ENCODE measurements around the gene FH.

Gene FH

GRCh38 chr1:241551759-241552638, 32.4 kb upstream of the FH start:
- no peaks in the 10 kb centered on the region for H3K9me3 ChIP-seq (ENCODE audit: control insufficient read depth, insufficient read depth, low read depth, low read length)
- POLR2A ChIA-PET = no interaction called here
- H3K4me3 ChIP-seq (ENCODE audit: low read depth, low read length) = no peak overlapping the region
- CTCF ChIA-PET = no interaction called here
- no peaks in the 10 kb centered on the region for H3K4me1 ChIP-seq (ENCODE audit: control insufficient read depth, insufficient read depth, low read length)
- TF ChIP-seq ZBTB21 (tag by site-specific recombination; IDR thresholded peaks at IDR 0.05) = no peak
- TF ChIP-seq ZNF544 (tag by site-specific recombination; IDR thresholded peaks at IDR 0.05) = no peak
- H3K36me3 ChIP-seq (ENCODE audit: control insufficient read depth in 2 of 2, insufficient read depth in 1 of 2, low read length in 2 of 2) = no peaks in the 10 kb centered on the region
- no peak overlapping the region for H3K27ac ChIP-seq (ENCODE audit: extremely low read depth, low read depth, low read length)

- Histone ChIP-seq H3K4me1 (ENCODE audit: control insufficient read depth, insufficient read depth, low read length) (no peaks in the 10 kb centered on the region), H3K4me3 (ENCODE audit: low read depth, low read length) (no peak overlapping the region), H3K9me3 (ENCODE audit: control insufficient read depth, insufficient read depth, low read depth, low read length) (no peaks in the 10 kb centered on the region), H3K27ac (ENCODE audit: extremely low read depth, low read depth, low read length) (no peak overlapping the region), H3K36me3 (ENCODE audit: control insufficient read depth in 2 of 2, insufficient read depth in 1 of 2, low read length in 2 of 2) (no peaks in the 10 kb centered on the region)
- CTCF ChIA-PET = no interaction called here
- TF ChIP-seq ZNF155 (tag by site-specific recombination; IDR thresholded peaks at IDR 0.05) = no peak
- no peak for TF ChIP-seq ZNF426 (tag by site-specific recombination; IDR thresholded peaks at IDR 0.05)
- no peak for TF ChIP-seq ELK4 (IDR thresholded peaks at IDR 0.05; ENCODE audit: borderline replicate concordance, low read depth, low read length)
- no peak for TF ChIP-seq ZNF664 (tag by site-specific recombination; IDR thresholded peaks at IDR 0.05)
- TF ChIP-seq ZNF324 (tag by site-specific recombination; IDR thresholded peaks at IDR 0.05) = no peak
- TF ChIP-seq MYNN (tag by site-specific recombination; IDR thresholded peaks at IDR 0.05; ENCODE audit: borderline replicate concordance) = no peak
- no peak for TF ChIP-seq YY2 (tag by site-specific recombination; IDR thresholded peaks at IDR 0.05)
- TF ChIP-seq, protein P1, sequence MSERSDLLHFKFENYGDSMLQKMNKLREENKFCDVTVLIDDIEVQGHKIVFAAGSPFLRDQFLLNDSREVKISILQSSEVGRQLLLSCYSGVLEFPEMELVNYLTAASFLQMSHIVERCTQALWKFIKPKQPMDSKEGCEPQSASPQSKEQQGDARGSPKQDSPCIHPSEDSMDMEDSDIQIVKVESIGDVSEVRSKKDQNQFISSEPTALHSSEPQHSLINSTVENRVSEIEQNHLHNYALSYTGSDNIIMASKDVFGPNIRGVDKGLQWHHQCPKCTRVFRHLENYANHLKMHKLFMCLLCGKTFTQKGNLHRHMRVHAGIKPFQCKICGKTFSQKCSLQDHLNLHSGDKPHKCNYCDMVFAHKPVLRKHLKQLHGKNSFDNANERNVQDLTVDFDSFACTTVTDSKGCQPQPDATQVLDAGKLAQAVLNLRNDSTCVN (tag by site-specific recombination; optimal IDR thresholded peaks at IDR 0.05) = no peak
- TF ChIP-seq MEIS1 (CRISPR knock-in tag; IDR thresholded peaks at IDR 0.05; ENCODE audit: borderline replicate concordance) = no peak
- TF ChIP-seq ZNF555 (tag by site-specific recombination; conservative IDR thresholded peaks at IDR 0.05) = no peak
- TF ChIP-seq ZNF416 (tag by site-specific recombination; IDR thresholded peaks at IDR 0.05) = no peak
- TF ChIP-seq, protein P2, sequence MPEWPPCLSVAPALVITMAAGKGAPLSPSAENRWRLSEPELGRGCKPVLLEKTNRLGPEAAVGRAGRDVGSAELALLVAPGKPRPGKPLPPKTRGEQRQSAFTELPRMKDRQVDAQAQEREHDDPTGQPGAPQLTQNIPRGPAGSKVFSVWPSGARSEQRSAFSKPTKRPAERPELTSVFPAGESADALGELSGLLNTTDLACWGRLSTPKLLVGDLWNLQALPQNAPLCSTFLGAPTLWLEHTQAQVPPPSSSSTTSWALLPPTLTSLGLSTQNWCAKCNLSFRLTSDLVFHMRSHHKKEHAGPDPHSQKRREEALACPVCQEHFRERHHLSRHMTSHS (tag by site-specific recombination; IDR thresholded peaks at IDR 0.05) = no peak
- TF ChIP-seq ZNF610 (tag by site-specific recombination; IDR thresholded peaks at IDR 0.05; ENCODE audit: borderline replicate concordance) = no peak
- no peak for TF ChIP-seq ZNF629 (tag by site-specific recombination; IDR thresholded peaks at IDR 0.05)
- POLR2A ChIA-PET = no interaction called here
These were observed 30.8 kb upstream of the FH start for GRCh38 chr1:241550318-241550717.

- CTCF ChIA-PET = no interaction called here
- POLR2A ChIA-PET = no interaction called here
- TF ChIP-seq PRDM4 (tag by site-specific recombination; IDR thresholded peaks at IDR 0.05) = no peak
- TF ChIP-seq, protein P3, sequence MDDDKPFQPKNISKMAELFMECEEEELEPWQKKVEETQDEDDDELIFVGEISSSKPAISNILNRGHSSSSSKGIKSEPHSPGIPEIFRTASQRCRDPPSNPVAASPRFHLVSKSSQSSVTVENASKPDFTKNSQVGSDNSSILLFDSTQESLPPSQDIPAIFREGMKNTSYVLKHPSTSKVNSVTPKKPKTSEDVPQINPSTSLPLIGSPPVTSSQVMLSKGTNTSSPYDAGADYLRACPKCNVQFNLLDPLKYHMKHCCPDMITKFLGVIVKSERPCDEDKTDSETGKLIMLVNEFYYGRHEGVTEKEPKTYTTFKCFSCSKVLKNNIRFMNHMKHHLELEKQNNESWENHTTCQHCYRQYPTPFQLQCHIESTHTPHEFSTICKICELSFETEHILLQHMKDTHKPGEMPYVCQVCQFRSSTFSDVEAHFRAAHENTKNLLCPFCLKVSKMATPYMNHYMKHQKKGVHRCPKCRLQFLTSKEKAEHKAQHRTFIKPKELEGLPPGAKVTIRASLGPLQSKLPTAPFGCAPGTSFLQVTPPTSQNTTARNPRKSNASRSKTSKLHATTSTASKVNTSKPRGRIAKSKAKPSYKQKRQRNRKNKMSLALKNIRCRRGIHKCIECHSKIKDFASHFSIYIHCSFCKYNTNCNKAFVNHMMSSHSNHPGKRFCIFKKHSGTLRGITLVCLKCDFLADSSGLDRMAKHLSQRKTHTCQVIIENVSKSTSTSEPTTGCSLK (tag by site-specific recombination; IDR thresholded peaks at IDR 0.05) = no peak
- TF ChIP-seq ZBTB21 (tag by site-specific recombination; IDR thresholded peaks at IDR 0.05) = no peak
- TF ChIP-seq ZNF394 (tag by site-specific recombination; IDR thresholded peaks at IDR 0.05; ENCODE audit: borderline replicate concordance) = no peak
- TF ChIP-seq ZNF362 (tag by site-specific recombination; IDR thresholded peaks at IDR 0.05) = no peak
- no peak for TF ChIP-seq WT1 (tag by site-specific recombination; IDR thresholded peaks at IDR 0.05)
- no peak for TF ChIP-seq ZNF140 (tag by site-specific recombination; IDR thresholded peaks at IDR 0.05)
These were observed 28.5 kb upstream of the FH start for GRCh38 chr1:241548008-241548407.

More at GRCh38 chr1:241548008-241548407, 28.5 kb upstream of the FH start:
- Histone ChIP-seq H3K36me3 (ENCODE audit: control insufficient read depth in 2 of 2, insufficient read depth in 1 of 2, low read length in 2 of 2) (no peaks in the 10 kb centered on the region), H3K4me3 (ENCODE audit: low read depth, low read length) (no peak overlapping the region), H3K4me1 (ENCODE audit: control insufficient read depth, insufficient read depth, low read length) (no peaks in the 10 kb centered on the region), H3K9me3 (ENCODE audit: control insufficient read depth, insufficient read depth, low read depth, low read length) (no peaks in the 10 kb centered on the region), H3K27ac (ENCODE audit: extremely low read depth, low read depth, low read length) (no peak overlapping the region)

Measured in HEK293 (cell line).